GM19043 (cell line): ENCODE data around the gene STMN3.
"Not testable (repeated sequence)": the region's sequence is repeated elsewhere in the genome, so short reads cannot be mapped to it uniquely, and the experiment has no call there.

Source experiments
- ATAC-seq: cut with Tn5 transposase; IDR thresholded peaks from one replicate; pipeline ENCODE4 v1.9.1; 2021; ENCODE audit warnings: low read depth; ENCODE audit not compliant: unreplicated experiment

Gene STMN3

GRCh38 chr20:63639093-63639975 lies 13.9 kb downstream of the STMN3 start:
- ATAC-seq = no peak

- no peak for ATAC-seq
These were observed 16.2 kb downstream of the STMN3 start for GRCh38 chr20:63636752-63637628.

GRCh38 chr20:63635431-63636141 lies 17.6 kb downstream of the STMN3 start:
- no peak for ATAC-seq

- no peak for ATAC-seq
These were observed 19.5 kb downstream of the STMN3 start for GRCh38 chr20:63633732-63634131.

GRCh38 chr20:63631426-63631825 lies 21.8 kb downstream of the STMN3 start:
- ATAC-seq = not testable (repeated sequence)

- ATAC-seq = not testable (repeated sequence)
These were observed 22.3 kb downstream of the STMN3 start for GRCh38 chr20:63630956-63631355.

GRCh38 chr20:63628246-63628975 lies 24.8 kb downstream of the STMN3 start:
- no peak for ATAC-seq

- ATAC-seq = no peak
These were observed 25.4 kb downstream of the STMN3 start for GRCh38 chr20:63627751-63628245.

- peak; percentile 62 for ATAC-seq
These were observed 26.0 kb downstream of the STMN3 start for GRCh38 chr20:63627129-63627750.

GRCh38 chr20:63626424-63627128 lies 26.6 kb downstream of the STMN3 start, which contains the start of gene GMEB2:
TSS of gene GMEB2 (minus strand) at chr20:63627101. CDS start at chr20:63619397, 7,704 bp downstream.
- ATAC-seq = no peak

GRCh38 chr20:63625771-63626423 lies 27.3 kb downstream of the STMN3 start:
- no peak for ATAC-seq

GRCh38 chr20:63624486-63624885 lies 28.7 kb downstream of the STMN3 start:
- no peak for ATAC-seq

GRCh38 chr20:63622732-63623131 lies 30.5 kb downstream of the STMN3 start:
- ATAC-seq = no peak

GRCh38 chr20:63622096-63622495 lies 31.1 kb downstream of the STMN3 start:
- no peak for ATAC-seq

- ATAC-seq = no peak
These were observed 32.2 kb downstream of the STMN3 start for GRCh38 chr20:63620991-63621390.

- no peak for ATAC-seq
These were observed 33.7 kb downstream of the STMN3 start for GRCh38 chr20:63619505-63619904.

- no peak for ATAC-seq
These were observed 34.1 kb downstream of the STMN3 start for GRCh38 chr20:63619086-63619485.

- ATAC-seq = no peak
These were observed 34.8 kb downstream of the STMN3 start for GRCh38 chr20:63618291-63618980.
